Lower lobe of right lung (tissue), 2 donors: ENCODE data around the gene PCK2. TPM values are rescaled to one million over a fixed set of nuclear protein-coding genes. Genes with fewer than 3 reads are reported as not detected.

Source experiments
- ATAC-seq, 2 donors: fragments of 200-7000 bp; cut with Tn5 transposase; one replicate each; pipeline ENCODE4 v1.9.1; 2020 to 2022; ENCODE audit warnings: mild to moderate bottlenecking in 2 of 2, moderate library complexity in 2 of 2
- DNase-seq: peaks from one replicate; pipeline ENCODE4 v3.0.0-alpha.2; 2020
- H3K27ac ChIP-seq: fragments of 200-600 bp; one replicate; pipeline ENCODE4 v1.8.0; 2022
- H3K27me3 ChIP-seq: fragments of 200-600 bp; one replicate; pipeline ENCODE4 v1.8.0; 2022; ENCODE audit warnings: low read depth
- H3K36me3 ChIP-seq: fragments of 200-600 bp; one replicate; pipeline ENCODE4 v1.8.0; 2022; ENCODE audit warnings: mild to moderate bottlenecking
- H3K4me1 ChIP-seq: fragments of 200-600 bp; one replicate; pipeline ENCODE4 v1.8.0; 2022
- H3K4me3 ChIP-seq: fragments of 200-600 bp; one replicate; pipeline ENCODE4 v1.8.0; 2022; ENCODE audit warnings: mild to moderate bottlenecking
- H3K9me3 ChIP-seq: fragments of 200-600 bp; one replicate; pipeline ENCODE4 v1.8.0; 2022
- intact Hi-C: fragments of 100-400 bp; cut with DNase I; formaldehyde crosslinking; loops from one replicate; pipeline ENCODE4 v1.11.0; 2022
- total RNA-seq: library from RNA; stranded (reverse); fragmentation: NEBNext Ultra II Directional; extraction: Animal tissue kit (Norgen Biotek cat#: 25700); gene quantifications from one replicate; pipeline ENCODE4 v1.2.1, GENCODE V29; 2021
- TF ChIP-seq, protein P1 (sequence below): fragments of 200-600 bp; IDR thresholded peaks from one replicate; pipeline ENCODE4 v1.8.0; 2022; ENCODE audit warnings: antibody characterized with exemption, mild to moderate bottlenecking
- donor health status: DM: no; HTN: yes; CAD: no; lungs with severe emphysema.

PCK2 gene
- total RNA-seq, 1 donor from 2014 or later, result 42.8 TPM

- no peak for DNase-seq
- intact Hi-C loops, result no loop called here
- H3K4me1 ChIP-seq, result peaks cover 15% of the 10 kb centered on the region
- H3K4me3 ChIP-seq, result peak overlapping the region; percentile 68
- H3K27ac ChIP-seq, result no peak overlapping the region
- TF ChIP-seq, protein P1, sequence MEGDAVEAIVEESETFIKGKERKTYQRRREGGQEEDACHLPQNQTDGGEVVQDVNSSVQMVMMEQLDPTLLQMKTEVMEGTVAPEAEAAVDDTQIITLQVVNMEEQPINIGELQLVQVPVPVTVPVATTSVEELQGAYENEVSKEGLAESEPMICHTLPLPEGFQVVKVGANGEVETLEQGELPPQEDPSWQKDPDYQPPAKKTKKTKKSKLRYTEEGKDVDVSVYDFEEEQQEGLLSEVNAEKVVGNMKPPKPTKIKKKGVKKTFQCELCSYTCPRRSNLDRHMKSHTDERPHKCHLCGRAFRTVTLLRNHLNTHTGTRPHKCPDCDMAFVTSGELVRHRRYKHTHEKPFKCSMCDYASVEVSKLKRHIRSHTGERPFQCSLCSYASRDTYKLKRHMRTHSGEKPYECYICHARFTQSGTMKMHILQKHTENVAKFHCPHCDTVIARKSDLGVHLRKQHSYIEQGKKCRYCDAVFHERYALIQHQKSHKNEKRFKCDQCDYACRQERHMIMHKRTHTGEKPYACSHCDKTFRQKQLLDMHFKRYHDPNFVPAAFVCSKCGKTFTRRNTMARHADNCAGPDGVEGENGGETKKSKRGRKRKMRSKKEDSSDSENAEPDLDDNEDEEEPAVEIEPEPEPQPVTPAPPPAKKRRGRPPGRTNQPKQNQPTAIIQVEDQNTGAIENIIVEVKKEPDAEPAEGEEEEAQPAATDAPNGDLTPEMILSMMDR, result no peak
- H3K36me3 ChIP-seq, result no peaks in the 10 kb centered on the region
- ATAC-seq, result no peak
- no peaks in the 10 kb centered on the region for H3K9me3 ChIP-seq
- peaks cover 5% of the 10 kb centered on the region for H3K27me3 ChIP-seq
Measured at GRCh38 chr14:24052656-24053547, 41.2 kb upstream of the PCK2 start.

DNA sequence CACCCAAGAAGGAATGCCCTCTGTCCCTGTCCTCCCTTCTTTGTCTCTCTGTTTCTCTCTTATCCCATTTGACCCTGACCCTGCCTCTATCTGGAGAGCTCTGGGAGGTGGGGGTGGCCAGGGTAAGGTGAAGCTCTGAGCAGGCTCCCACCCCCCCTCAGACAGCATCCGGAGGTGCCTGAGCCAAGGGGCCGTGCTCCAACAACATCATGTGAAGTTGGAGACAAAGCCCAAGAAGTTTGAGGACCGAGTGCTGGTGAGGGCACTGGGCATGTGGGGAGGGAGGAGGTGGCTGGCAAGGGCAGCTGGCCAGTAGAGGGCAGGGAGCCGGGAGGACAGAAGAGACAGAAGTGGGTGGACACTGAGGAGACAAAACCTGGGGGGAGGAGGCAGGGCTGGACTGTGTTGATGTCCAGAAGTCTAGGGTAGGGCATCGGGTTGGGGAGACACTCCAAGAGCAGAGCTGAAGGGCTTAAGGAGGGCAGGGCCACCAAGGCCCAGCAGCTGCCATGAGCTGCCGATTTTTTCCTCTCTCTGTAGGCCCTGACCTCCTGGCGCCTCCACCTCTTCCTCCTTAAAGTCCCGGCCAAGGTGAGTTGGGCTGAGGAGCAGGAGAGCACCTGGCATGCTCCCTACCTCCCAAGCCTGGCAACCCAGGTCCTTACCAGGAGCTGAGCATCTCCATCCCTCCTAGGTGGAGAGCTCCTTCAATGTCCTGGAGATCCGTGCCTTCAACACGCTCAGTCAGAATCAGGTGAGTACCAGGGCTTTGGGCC is 40.4 kb upstream of the PCK2 start:
- H3K36me3 ChIP-seq, result no peaks in the 10 kb centered on the region
- no peak overlapping the region for H3K4me3 ChIP-seq
- TF ChIP-seq, protein P1, result no peak
- no peak for DNase-seq
- intact Hi-C loops, result no loop called here
- no peak for ATAC-seq
- H3K4me1 ChIP-seq, result peaks cover 15% of the 10 kb centered on the region
- peaks cover 5% of the 10 kb centered on the region for H3K27me3 ChIP-seq
- no peak overlapping the region for H3K27ac ChIP-seq
- H3K9me3 ChIP-seq, result no peaks in the 10 kb centered on the region

DNA sequence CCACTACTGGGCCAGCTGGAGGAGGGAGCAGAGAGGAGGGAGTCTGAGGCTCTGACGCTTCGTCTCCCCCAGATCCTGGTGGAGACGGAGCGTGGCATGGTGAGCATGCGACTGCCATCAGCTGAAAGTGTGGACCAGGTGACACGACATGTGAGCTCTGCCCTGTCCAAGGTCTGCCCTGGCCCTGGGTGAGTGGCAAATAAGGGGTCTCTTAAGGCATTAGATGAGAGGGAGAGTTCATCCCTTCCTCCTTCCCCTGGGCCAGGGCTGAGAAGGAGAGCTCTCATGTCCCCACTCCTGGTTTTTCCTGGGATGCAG is 39.8 kb upstream of the PCK2 start:
- ATAC-seq (no peak), DNase-seq (no peak)
- H3K36me3 ChIP-seq, result no peaks in the 10 kb centered on the region
- intact Hi-C loops, result no loop called here
- peaks cover 15% of the 10 kb centered on the region for H3K4me1 ChIP-seq
- TF ChIP-seq, protein P1, result no peak
- no peak overlapping the region for H3K27ac ChIP-seq
- no peak overlapping the region for H3K4me3 ChIP-seq
- H3K27me3 ChIP-seq, result peaks cover 5% of the 10 kb centered on the region
- H3K9me3 ChIP-seq, result no peaks in the 10 kb centered on the region

GRCh38 chr14:24054646-24055045 is 39.5 kb upstream of the PCK2 start:
- peaks cover 15% of the 10 kb centered on the region for H3K4me1 ChIP-seq
- no peak overlapping the region for H3K4me3 ChIP-seq
- TF ChIP-seq, protein P1, result no peak
- no peak for ATAC-seq
- no peaks in the 10 kb centered on the region for H3K9me3 ChIP-seq
- no peak overlapping the region for H3K27ac ChIP-seq
- DNase-seq, result no peak
- H3K36me3 ChIP-seq, result no peaks in the 10 kb centered on the region
- H3K27me3 ChIP-seq, result peaks cover 5% of the 10 kb centered on the region
- intact Hi-C loops, result no loop called here

GRCh38 chr14:24055971-24056799 is 37.9 kb upstream of the PCK2 start:
- H3K27ac ChIP-seq, result no peak overlapping the region
- peaks cover 13% of the 10 kb centered on the region for H3K4me1 ChIP-seq
- no peak overlapping the region for H3K4me3 ChIP-seq
- DNase-seq (no peak), ATAC-seq (no peak)
- H3K9me3 ChIP-seq, result no peaks in the 10 kb centered on the region
- no peaks in the 10 kb centered on the region for H3K36me3 ChIP-seq
- intact Hi-C loops, result no loop called here
- H3K27me3 ChIP-seq, result peaks cover 5% of the 10 kb centered on the region
- TF ChIP-seq, protein P1, result no peak
